ENCODE measurements around the gene RYR1. TPM values are rescaled to one million over a fixed set of nuclear protein-coding genes. Genes with fewer than 3 reads are reported as not detected.

Gene RYR1
- total and polyA plus RNA-seq, 10 of the 15 experiments (the other 5 are each of a cell fraction or from before 2014, with no cell fraction given): under 0.01 to 0.32 (median 0.07) TPM; not detected in 1

DNA sequence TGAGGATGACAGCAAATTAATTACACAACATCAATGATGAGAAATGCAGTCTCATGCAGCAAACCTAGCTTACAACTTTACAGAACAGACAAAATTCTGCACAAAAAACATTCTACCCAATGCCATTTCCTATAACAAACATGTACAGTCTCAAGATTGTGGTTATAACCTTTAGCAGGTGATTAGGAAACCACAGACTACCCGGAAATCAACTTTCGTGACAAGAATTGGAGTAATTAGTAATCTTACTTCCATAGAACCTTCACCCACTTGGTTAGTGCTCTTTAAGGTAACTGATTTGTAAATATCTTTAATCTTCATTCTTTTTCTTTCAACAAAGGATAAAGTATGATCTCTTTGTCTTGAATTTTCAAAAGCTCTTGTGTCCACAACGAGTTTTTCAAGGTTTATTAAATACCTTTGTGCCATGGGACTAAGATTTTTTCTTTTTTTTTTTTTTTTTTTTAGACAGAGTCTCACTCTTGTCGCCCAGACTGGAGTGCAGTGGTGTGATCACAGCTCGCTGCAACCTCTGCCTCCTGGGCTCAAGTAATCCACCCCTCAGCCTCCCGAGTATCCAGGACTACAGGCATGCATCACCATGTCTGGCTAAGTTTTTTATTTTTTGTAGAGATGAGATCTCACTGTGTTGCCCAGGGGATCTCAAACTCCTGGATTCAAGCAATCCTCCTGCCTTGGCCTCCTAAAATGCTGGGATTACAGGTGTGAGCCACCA lies 105.5 kb downstream of the RYR1 start:
- POLR2A ChIA-PET: interaction anchor here (0.6 kb wide), 1 partner anchor 314 kb away, joined by 4 read pairs; no protein-coding TSS in a partner anchor
- Histone ChIP-seq H2AFZ (ENCODE audit: control insufficient read depth, low read depth, low read length) (no peak overlapping the region), H3K27me3 (replicated peaks in 1 of 2; ENCODE audit: control insufficient read depth in 2 of 2, insufficient read depth in 2 of 2, low read length in 1 of 2) (no peaks in the 10 kb centered on the region), H3K9me3 (replicated peaks; ENCODE audit: control insufficient read depth, insufficient read depth, low read length) (peaks cover 12% of the 10 kb centered on the region; the same call in 2 of the 3 replicates), H4K20me1 (ENCODE audit: control insufficient read depth, insufficient read depth) (no peaks in the 10 kb centered on the region), H3K4me3 (no peak overlapping the region), H3K36me3 (ENCODE audit: control insufficient read depth in 2 of 2, insufficient read depth in 2 of 2, low read length in 1 of 2) (no peaks in the 10 kb centered on the region), H3K79me2 (ENCODE audit: control insufficient read depth, insufficient read depth, low read length) (no peaks in the 10 kb centered on the region), H3K9ac (ENCODE audit: control insufficient read depth, insufficient read depth, low read length) (no peak overlapping the region), H3K27ac (ENCODE audit: control insufficient read depth, insufficient read depth) (no peak overlapping the region), H3K4me2 (ENCODE audit: control insufficient read depth, insufficient read depth) (0 out of 2 replicates have a peak overlapping the region, but pooled peaks have one; percentile 33), H3K4me1 (ENCODE audit: control insufficient read depth, insufficient read depth, low read length) (no peaks in the 10 kb centered on the region)
- DNase-seq (ENCODE audit: low read depth, low spot score) (no peak), FAIRE-seq (no peak), ATAC-seq (peak; percentile 36)
- RAD21 ChIA-PET (ENCODE audit: unreplicated experiment): interaction anchor here (0.6 kb wide), 1 partner anchor 43 kb away, joined by 3 read pairs; no protein-coding TSS in a partner anchor
- intact Hi-C loops (cut with micrococcal nuclease; ENCODE audit: unreplicated experiment) (no loop called here), in situ Hi-C loops (cut with MboI) (no loop called here)
- WGBS (ENCODE audit: insufficient coverage, insufficient replicate concordance, low lambda C conversion rate, missing lambda C conversion rate): 31% methylated on average over 6 of the region's 6 CpGs
- SMC1A ChIA-PET (ENCODE audit: uncharacterized antibody, unreplicated experiment): no interaction called here
- no TSS peak for BruUV-seq (replicated peaks)
- CTCF ChIA-PET: interaction anchor here (0.7 kb wide), 2 partner anchors 28 to 147 kb away, joined by 3 to 4 read pairs; no protein-coding TSS in a partner anchor
- TF ChIP-seq NFYB (IDR thresholded peaks at IDR 0.05; ENCODE audit: insufficient read depth, low read depth, low read length) (no peak), MEF2A (IDR thresholded peaks at IDR 0.05; ENCODE audit: insufficient read depth, low read depth, low read length) (no peak), ZSCAN29 (IDR thresholded peaks at IDR 0.05) (no peak), BHLHE40 (IDR thresholded peaks at IDR 0.05; ENCODE audit: borderline replicate concordance in 1 of 2, low read depth in 2 of 2, low read length in 1 of 2) (peak in 1 of 2 experiments; percentile 12; a peak in 1 of 4 replicates), ZNF217 (IDR thresholded peaks at IDR 0.05) (no peak), PAX8 (IDR thresholded peaks at IDR 0.05) (no peak), RUNX3 (IDR thresholded peaks at IDR 0.05; ENCODE audit: low read length) (peak; percentile 54), IKZF1 (conservative IDR thresholded peaks at IDR 0.05) (peak; percentile 34; the same call in 1 of the 2 replicates), DPF2 (IDR thresholded peaks at IDR 0.05) (no peak), HDGF (IDR thresholded peaks at IDR 0.05) (no peak)
- TF ChIP-seq, protein P1, sequence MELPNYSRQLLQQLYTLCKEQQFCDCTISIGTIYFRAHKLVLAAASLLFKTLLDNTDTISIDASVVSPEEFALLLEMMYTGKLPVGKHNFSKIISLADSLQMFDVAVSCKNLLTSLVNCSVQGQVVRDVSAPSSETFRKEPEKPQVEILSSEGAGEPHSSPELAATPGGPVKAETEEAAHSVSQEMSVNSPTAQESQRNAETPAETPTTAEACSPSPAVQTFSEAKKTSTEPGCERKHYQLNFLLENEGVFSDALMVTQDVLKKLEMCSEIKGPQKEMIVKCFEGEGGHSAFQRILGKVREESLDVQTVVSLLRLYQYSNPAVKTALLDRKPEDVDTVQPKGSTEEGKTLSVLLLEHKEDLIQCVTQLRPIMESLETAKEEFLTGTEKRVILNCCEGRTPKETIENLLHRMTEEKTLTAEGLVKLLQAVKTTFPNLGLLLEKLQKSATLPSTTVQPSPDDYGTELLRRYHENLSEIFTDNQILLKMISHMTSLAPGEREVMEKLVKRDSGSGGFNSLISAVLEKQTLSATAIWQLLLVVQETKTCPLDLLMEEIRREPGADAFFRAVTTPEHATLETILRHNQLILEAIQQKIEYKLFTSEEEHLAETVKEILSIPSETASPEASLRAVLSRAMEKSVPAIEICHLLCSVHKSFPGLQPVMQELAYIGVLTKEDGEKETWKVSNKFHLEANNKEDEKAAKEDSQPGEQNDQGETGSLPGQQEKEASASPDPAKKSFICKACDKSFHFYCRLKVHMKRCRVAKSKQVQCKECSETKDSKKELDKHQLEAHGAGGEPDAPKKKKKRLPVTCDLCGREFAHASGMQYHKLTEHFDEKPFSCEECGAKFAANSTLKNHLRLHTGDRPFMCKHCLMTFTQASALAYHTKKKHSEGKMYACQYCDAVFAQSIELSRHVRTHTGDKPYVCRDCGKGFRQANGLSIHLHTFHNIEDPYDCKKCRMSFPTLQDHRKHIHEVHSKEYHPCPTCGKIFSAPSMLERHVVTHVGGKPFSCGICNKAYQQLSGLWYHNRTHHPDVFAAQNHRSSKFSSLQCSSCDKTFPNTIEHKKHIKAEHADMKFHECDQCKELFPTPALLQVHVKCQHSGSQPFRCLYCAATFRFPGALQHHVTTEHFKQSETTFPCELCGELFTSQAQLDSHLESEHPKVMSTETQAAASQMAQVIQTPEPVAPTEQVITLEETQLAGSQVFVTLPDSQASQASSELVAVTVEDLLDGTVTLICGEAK (IDR thresholded peaks at IDR 0.05; ENCODE audit: borderline replicate concordance): no peak
- TF ChIP-seq, protein P2, sequence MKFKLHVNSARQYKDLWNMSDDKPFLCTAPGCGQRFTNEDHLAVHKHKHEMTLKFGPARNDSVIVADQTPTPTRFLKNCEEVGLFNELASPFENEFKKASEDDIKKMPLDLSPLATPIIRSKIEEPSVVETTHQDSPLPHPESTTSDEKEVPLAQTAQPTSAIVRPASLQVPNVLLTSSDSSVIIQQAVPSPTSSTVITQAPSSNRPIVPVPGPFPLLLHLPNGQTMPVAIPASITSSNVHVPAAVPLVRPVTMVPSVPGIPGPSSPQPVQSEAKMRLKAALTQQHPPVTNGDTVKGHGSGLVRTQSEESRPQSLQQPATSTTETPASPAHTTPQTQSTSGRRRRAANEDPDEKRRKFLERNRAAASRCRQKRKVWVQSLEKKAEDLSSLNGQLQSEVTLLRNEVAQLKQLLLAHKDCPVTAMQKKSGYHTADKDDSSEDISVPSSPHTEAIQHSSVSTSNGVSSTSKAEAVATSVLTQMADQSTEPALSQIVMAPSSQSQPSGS (IDR thresholded peaks at IDR 0.05; ENCODE audit: low read length): no peak
- TF ChIP-seq, protein P3, sequence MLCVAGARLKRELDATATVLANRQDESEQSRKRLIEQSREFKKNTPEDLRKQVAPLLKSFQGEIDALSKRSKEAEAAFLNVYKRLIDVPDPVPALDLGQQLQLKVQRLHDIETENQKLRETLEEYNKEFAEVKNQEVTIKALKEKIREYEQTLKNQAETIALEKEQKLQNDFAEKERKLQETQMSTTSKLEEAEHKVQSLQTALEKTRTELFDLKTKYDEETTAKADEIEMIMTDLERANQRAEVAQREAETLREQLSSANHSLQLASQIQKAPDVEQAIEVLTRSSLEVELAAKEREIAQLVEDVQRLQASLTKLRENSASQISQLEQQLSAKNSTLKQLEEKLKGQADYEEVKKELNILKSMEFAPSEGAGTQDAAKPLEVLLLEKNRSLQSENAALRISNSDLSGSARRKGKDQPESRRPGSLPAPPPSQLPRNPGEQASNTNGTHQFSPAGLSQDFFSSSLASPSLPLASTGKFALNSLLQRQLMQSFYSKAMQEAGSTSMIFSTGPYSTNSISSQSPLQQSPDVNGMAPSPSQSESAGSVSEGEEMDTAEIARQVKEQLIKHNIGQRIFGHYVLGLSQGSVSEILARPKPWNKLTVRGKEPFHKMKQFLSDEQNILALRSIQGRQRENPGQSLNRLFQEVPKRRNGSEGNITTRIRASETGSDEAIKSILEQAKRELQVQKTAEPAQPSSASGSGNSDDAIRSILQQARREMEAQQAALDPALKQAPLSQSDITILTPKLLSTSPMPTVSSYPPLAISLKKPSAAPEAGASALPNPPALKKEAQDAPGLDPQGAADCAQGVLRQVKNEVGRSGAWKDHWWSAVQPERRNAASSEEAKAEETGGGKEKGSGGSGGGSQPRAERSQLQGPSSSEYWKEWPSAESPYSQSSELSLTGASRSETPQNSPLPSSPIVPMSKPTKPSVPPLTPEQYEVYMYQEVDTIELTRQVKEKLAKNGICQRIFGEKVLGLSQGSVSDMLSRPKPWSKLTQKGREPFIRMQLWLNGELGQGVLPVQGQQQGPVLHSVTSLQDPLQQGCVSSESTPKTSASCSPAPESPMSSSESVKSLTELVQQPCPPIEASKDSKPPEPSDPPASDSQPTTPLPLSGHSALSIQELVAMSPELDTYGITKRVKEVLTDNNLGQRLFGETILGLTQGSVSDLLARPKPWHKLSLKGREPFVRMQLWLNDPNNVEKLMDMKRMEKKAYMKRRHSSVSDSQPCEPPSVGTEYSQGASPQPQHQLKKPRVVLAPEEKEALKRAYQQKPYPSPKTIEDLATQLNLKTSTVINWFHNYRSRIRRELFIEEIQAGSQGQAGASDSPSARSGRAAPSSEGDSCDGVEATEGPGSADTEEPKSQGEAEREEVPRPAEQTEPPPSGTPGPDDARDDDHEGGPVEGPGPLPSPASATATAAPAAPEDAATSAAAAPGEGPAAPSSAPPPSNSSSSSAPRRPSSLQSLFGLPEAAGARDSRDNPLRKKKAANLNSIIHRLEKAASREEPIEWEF (IDR thresholded peaks at IDR 0.05; ENCODE audit: insufficient replicate concordance, low read depth, low read length): no peak
